Measurements from ENCODE around the gene C1QTNF8.

Gene C1QTNF8

GRCh38 chr16:1113489-1113888 is 17.4 kb upstream of the C1QTNF8 start:
- Histone ChIP-seq H3K4me2 (ENCODE audit: low read length) (no peak overlapping the region), H3K9me3 (ENCODE audit: low read length) (no peaks in the 10 kb centered on the region), H3K79me2 (ENCODE audit: insufficient read depth, low read length) (no peaks in the 10 kb centered on the region), H3K4me1 (ENCODE audit: insufficient read depth, low read length, severe bottlenecking) (no peaks in the 10 kb centered on the region), H3K9me2 (ENCODE audit: low read depth, low read length) (no peaks in the 10 kb centered on the region), H3K27ac (ENCODE audit: low read depth, low read length, poor library complexity, severe bottlenecking) (no peak overlapping the region), H4K20me1 (ENCODE audit: insufficient read depth, low read length) (no peaks in the 10 kb centered on the region), H3K27me3 (ENCODE audit: insufficient read depth, low read length) (0 out of 2 replicates have a peak, but pooled peaks cover 5% of the 10 kb centered on the region), H2AFZ (ENCODE audit: low read length) (no peak overlapping the region), H3K9ac (ENCODE audit: low read length) (no peak overlapping the region), H3K36me3 (ENCODE audit: insufficient read depth, low read length) (no peaks in the 10 kb centered on the region), H3K4me3 (ENCODE audit: low read depth, low read length, poor library complexity, severe bottlenecking) (no peak overlapping the region), H3F3A (ENCODE audit: insufficient read depth, low read length) (no peaks in the 10 kb centered on the region)
- no peak for TF ChIP-seq CTCF (IDR thresholded peaks at IDR 0.05; ENCODE audit: low read length)
- TF ChIP-seq EZH2 (IDR thresholded peaks at IDR 0.05; ENCODE audit: borderline replicate concordance, low read length) = no peak

- H3K4me1 ChIP-seq (ENCODE audit: insufficient read depth, low read length, severe bottlenecking) = no peaks in the 10 kb centered on the region
- no peaks in the 10 kb centered on the region for H3K9me3 ChIP-seq (ENCODE audit: low read length)
- no peaks in the 10 kb centered on the region for H4K20me1 ChIP-seq (ENCODE audit: insufficient read depth, low read length)
- no peaks in the 10 kb centered on the region for H3K36me3 ChIP-seq (ENCODE audit: insufficient read depth, low read length)
- H3F3A ChIP-seq (ENCODE audit: insufficient read depth, low read length) = no peaks in the 10 kb centered on the region
- H3K79me2 ChIP-seq (ENCODE audit: insufficient read depth, low read length) = no peaks in the 10 kb centered on the region
- H3K9ac ChIP-seq (ENCODE audit: low read length) = no peak overlapping the region
- H3K4me3 ChIP-seq (ENCODE audit: low read depth, low read length, poor library complexity, severe bottlenecking) = no peak overlapping the region
- no peak overlapping the region for H2AFZ ChIP-seq (ENCODE audit: low read length)
- no peak overlapping the region for H3K4me2 ChIP-seq (ENCODE audit: low read length)
- H3K27ac ChIP-seq (ENCODE audit: low read depth, low read length, poor library complexity, severe bottlenecking) = no peak overlapping the region
- TF ChIP-seq EZH2 (IDR thresholded peaks at IDR 0.05; ENCODE audit: borderline replicate concordance, low read length) (no peak), CTCF (IDR thresholded peaks at IDR 0.05; ENCODE audit: low read length) (no peak)
- 0 out of 2 replicates have a peak, but pooled peaks cover 5% of the 10 kb centered on the region for H3K27me3 ChIP-seq (ENCODE audit: insufficient read depth, low read length)
- H3K9me2 ChIP-seq (ENCODE audit: low read depth, low read length) = no peaks in the 10 kb centered on the region
These were observed 16.6 kb upstream of the C1QTNF8 start for GRCh38 chr16:1112506-1113184.

GRCh38 chr16:1109648-1110047 is 13.6 kb upstream of the C1QTNF8 start:
- Histone ChIP-seq H3F3A (ENCODE audit: insufficient read depth, low read length) (no peaks in the 10 kb centered on the region), H3K9ac (ENCODE audit: low read length) (no peak overlapping the region), H3K79me2 (ENCODE audit: insufficient read depth, low read length) (no peaks in the 10 kb centered on the region), H4K20me1 (ENCODE audit: insufficient read depth, low read length) (no peaks in the 10 kb centered on the region), H3K27me3 (ENCODE audit: insufficient read depth, low read length) (0 out of 2 replicates have a peak, but pooled peaks cover 5% of the 10 kb centered on the region), H3K4me3 (ENCODE audit: low read depth, low read length, poor library complexity, severe bottlenecking) (no peak overlapping the region), H3K4me1 (ENCODE audit: insufficient read depth, low read length, severe bottlenecking) (no peaks in the 10 kb centered on the region), H2AFZ (ENCODE audit: low read length) (no peak overlapping the region), H3K4me2 (ENCODE audit: low read length) (no peak overlapping the region), H3K9me2 (ENCODE audit: low read depth, low read length) (no peaks in the 10 kb centered on the region), H3K9me3 (ENCODE audit: low read length) (no peaks in the 10 kb centered on the region), H3K27ac (ENCODE audit: low read depth, low read length, poor library complexity, severe bottlenecking) (no peak overlapping the region), H3K36me3 (ENCODE audit: insufficient read depth, low read length) (no peaks in the 10 kb centered on the region)
- TF ChIP-seq EZH2 (IDR thresholded peaks at IDR 0.05; ENCODE audit: borderline replicate concordance, low read length) (no peak), CTCF (IDR thresholded peaks at IDR 0.05; ENCODE audit: low read length) (no peak)

Data from OCI-LY1 (cell line).